Fibroblast of lung (primary cell): ENCODE measurements around the gene UTP4. TPM values are rescaled to one million over a fixed set of nuclear protein-coding genes. Genes with fewer than 3 reads are reported as not detected.
A peak's percentile ranks its signal among the peaks of the same experiment; 100 is the strongest.

Experiments
- DNase-seq, 2 donors: peaks; one replicate each; pipeline versions ENCODE4 v3.0.0 to v3.0.0-alpha.2; 2010; ENCODE audit warnings: low read depth in 2 of 2
- H2AFZ ChIP-seq: 2 replicates; pipeline ENCODE4 v1.5.1; 2012; ENCODE audit warnings: low read length, control low read depth, inconsistent platforms
- H3K27ac ChIP-seq: 2 replicates; pipeline ENCODE4 v1.5.1; 2011; ENCODE audit warnings: low read length, control low read depth; ENCODE audit not compliant: insufficient read depth
- H3K27me3 ChIP-seq: 2 replicates; pipeline ENCODE4 v1.5.1; 2011; ENCODE audit warnings: mild to moderate bottlenecking, low read length; ENCODE audit not compliant: control insufficient read depth, insufficient read depth
- H3K36me3 ChIP-seq: 2 replicates; pipeline ENCODE4 v1.5.1; 2011; ENCODE audit warnings: low read length; ENCODE audit not compliant: control insufficient read depth, insufficient read depth
- H3K4me1 ChIP-seq: 2 replicates; pipeline ENCODE4 v1.5.1; 2011; ENCODE audit warnings: low read length; ENCODE audit not compliant: control insufficient read depth, insufficient read depth; ENCODE audit errors: extremely low read depth
- H3K4me2 ChIP-seq: 2 replicates; pipeline ENCODE4 v1.5.1; 2011; ENCODE audit warnings: low read length, control low read depth; ENCODE audit not compliant: insufficient read depth; ENCODE audit errors: extremely low read depth
- H3K4me3 ChIP-seq, 4 experiments: fragments of 200-600 bp in 1 of 4; sonication (generic) in 1 of 4; replicated peaks in 1 of 4; 2 replicates each; pipeline ENCODE4 v1.5.1; 2011 to 2016; ENCODE audit warnings: low read length in 4 of 4, low read depth in 3 of 4, mild to moderate bottlenecking in 3 of 4, control low read depth in 2 of 4, inconsistent platforms in 1 of 4, mixed read lengths in 1 of 4; ENCODE audit not compliant: insufficient read depth in 1 of 4; ENCODE audit errors: control extremely low read depth in 1 of 4
- H3K79me2 ChIP-seq: 2 replicates; pipeline ENCODE4 v1.5.1; 2012; ENCODE audit warnings: mild to moderate bottlenecking, low read length, inconsistent platforms; ENCODE audit not compliant: control insufficient read depth, insufficient read depth
- H3K9ac ChIP-seq: 2 replicates; pipeline ENCODE4 v1.5.1; 2011; ENCODE audit warnings: mild to moderate bottlenecking, low read length, control low read depth; ENCODE audit not compliant: insufficient read depth
- H3K9me3 ChIP-seq: 2 replicates; pipeline ENCODE4 v1.5.1; 2012; ENCODE audit warnings: low read depth, low read length; ENCODE audit not compliant: control insufficient read depth, insufficient read depth
- H4K20me1 ChIP-seq: 2 replicates; pipeline ENCODE4 v1.5.1; 2011; ENCODE audit warnings: low read length; ENCODE audit not compliant: control insufficient read depth, insufficient read depth; ENCODE audit errors: extremely low read depth
- EZH2 ChIP-seq: IDR thresholded peaks from 2 replicates; pipeline ENCODE4 v1.5.1; 2012; ENCODE audit warnings: low read length, control low read depth, mild to moderate bottlenecking; ENCODE audit errors: missing control alignments
- polyA plus RNA-seq, 2 donors: library from polyadenylated mRNA; depleted of rRNA in 1 of 2; stranded (reverse) in 1 of 2; unstranded in 1 of 2; fragments of >200 nt; gene quantifications; 2 replicates each; pipeline ENCODE4 v1.2.1, GENCODE V29; 2011 to 2012; ENCODE audit warnings: missing spikeins in 1 of 2
- total RNA-seq: library from RNA; depleted of rRNA; stranded (reverse); fragments of >200 nt; gene quantifications from 2 replicates; pipeline ENCODE4 v1.2.1, GENCODE V29; 2014
- TF ChIP-seq, protein P1 (sequence below), 2 donors: IDR thresholded peaks in 1 of 2; conservative IDR thresholded peaks in 1 of 2; 1 replicate in 1 of 2; 2 replicates in 1 of 2; pipeline ENCODE4 v1.5.1; 2011 to 2012; ENCODE audit warnings: low read length in 2 of 2, control low read depth in 1 of 2, inconsistent platforms in 1 of 2, low read depth in 1 of 2, mild to moderate bottlenecking in 1 of 2

The UTP4 gene
- total and polyA plus RNA-seq, 2 donors (not counting 1 experiment from before 2014, with no cell fraction given) = 14.4 to 56.5 TPM

DNA sequence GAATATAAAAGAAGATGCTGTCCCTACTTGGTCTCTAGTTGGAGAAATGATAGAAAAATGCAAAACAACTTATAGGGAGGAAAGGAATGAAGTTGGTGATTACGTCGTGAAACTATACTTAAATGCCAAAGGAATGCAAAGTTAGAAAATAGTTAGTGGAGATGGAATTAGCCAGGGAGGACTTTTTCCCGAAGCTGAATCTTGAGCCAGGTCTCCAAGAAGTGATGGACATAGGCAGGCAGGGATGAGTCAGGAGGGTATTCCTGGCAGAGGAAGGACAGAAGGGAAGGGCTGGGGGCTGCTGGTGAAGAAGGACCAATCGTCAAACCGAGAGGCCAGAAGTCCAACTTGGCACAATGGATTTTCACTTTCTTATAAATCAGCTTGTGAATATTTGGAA, 56.3 kb downstream of the UTP4 start:
- H3K79me2 ChIP-seq = peaks cover 58% of the 10 kb centered on the region
- peaks cover 17% of the 10 kb centered on the region for H3K4me1 ChIP-seq
- TF ChIP-seq, protein P1, sequence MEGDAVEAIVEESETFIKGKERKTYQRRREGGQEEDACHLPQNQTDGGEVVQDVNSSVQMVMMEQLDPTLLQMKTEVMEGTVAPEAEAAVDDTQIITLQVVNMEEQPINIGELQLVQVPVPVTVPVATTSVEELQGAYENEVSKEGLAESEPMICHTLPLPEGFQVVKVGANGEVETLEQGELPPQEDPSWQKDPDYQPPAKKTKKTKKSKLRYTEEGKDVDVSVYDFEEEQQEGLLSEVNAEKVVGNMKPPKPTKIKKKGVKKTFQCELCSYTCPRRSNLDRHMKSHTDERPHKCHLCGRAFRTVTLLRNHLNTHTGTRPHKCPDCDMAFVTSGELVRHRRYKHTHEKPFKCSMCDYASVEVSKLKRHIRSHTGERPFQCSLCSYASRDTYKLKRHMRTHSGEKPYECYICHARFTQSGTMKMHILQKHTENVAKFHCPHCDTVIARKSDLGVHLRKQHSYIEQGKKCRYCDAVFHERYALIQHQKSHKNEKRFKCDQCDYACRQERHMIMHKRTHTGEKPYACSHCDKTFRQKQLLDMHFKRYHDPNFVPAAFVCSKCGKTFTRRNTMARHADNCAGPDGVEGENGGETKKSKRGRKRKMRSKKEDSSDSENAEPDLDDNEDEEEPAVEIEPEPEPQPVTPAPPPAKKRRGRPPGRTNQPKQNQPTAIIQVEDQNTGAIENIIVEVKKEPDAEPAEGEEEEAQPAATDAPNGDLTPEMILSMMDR (conservative IDR thresholded peaks at IDR 0.05 in 1 of 2, IDR thresholded peaks at IDR 0.05 in 1 of 2; ENCODE audit: low read depth in 1 of 2, low read length in 2 of 2) = no peak
- TF ChIP-seq EZH2 = no peak
- H2AFZ ChIP-seq = no peak overlapping the region
- H3K9me3 ChIP-seq = no peaks in the 10 kb centered on the region
- H3K36me3 ChIP-seq = no peaks in the 10 kb centered on the region
- H4K20me1 ChIP-seq = no peaks in the 10 kb centered on the region
- peak overlapping the region; percentile 64 for H3K27ac ChIP-seq
- peak overlapping the region; percentile 84 for H3K4me2 ChIP-seq
- no peaks in the 10 kb centered on the region for H3K27me3 ChIP-seq
- peak in 1 of 2 donors; percentile 75 for DNase-seq
- peak overlapping the region; percentile 76 to 91 (median 80) for H3K4me3 ChIP-seq
- peak overlapping the region; percentile 9 for H3K9ac ChIP-seq

DNA sequence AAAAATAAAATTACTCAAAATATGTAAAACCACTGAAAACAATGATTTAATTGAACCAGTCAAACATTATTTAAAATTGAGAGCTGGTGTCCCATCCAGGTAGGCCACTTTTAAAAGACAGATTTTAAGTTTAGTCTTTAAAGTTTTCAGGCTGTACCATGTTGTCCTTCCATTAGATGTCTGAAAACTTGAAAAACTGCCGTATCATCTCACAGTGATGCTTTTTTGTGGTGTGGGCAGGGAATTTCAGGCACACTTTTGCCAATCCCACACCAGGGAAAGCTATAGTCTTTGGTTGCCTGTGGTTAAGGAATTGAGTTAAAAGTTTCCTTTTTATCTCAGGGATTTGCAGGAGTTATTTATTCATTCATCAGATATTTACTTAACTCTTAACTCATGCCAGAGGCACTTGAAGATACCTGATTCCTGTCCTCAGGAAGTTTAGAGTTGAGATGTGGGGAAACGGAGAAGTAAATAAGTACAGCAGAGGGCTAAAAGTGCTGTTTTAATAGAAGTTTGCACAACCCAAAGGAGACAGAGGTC, 57.7 kb downstream of the UTP4 start:
- DNase-seq = peak in 1 of 2 donors; percentile 66
- H4K20me1 ChIP-seq = no peaks in the 10 kb centered on the region
- H3K9me3 ChIP-seq = no peaks in the 10 kb centered on the region
- TF ChIP-seq, protein P1 (conservative IDR thresholded peaks at IDR 0.05 in 1 of 2, IDR thresholded peaks at IDR 0.05 in 1 of 2; ENCODE audit: low read depth in 1 of 2, low read length in 2 of 2) = no peak
- no peak for TF ChIP-seq EZH2
- peak overlapping the region; percentile 63 for H3K4me2 ChIP-seq
- H3K79me2 ChIP-seq = peaks cover 71% of the 10 kb centered on the region
- H3K4me1 ChIP-seq = peaks cover 15% of the 10 kb centered on the region
- no peaks in the 10 kb centered on the region for H3K36me3 ChIP-seq
- H3K4me3 ChIP-seq = peak overlapping the region in 2 of 4 experiments; percentile 21 to 85
- no peak overlapping the region for H3K27ac ChIP-seq
- H2AFZ ChIP-seq = no peak overlapping the region
- H3K9ac ChIP-seq = no peak overlapping the region
- H3K27me3 ChIP-seq = no peaks in the 10 kb centered on the region

DNA sequence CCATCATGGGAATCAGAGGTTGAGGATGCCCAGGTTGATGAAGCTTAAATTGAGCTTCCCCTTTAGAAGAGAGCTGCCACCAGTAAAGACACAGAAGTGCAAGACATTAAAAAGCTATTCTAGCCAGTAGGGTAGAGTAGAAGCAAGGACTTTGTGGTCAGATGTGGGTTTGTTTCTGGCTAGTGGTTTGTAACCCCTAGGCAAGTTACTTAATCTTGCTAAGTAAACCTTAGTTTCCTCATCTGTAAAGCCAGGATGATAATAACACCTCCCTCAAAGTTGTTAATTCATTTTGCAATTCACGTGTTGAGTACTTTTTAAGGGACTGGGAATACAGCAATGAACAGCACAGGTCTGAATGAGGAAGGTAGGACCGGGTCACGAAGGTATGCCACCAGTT, 58.1 kb downstream of the UTP4 start:
- peaks cover 15% of the 10 kb centered on the region for H3K4me1 ChIP-seq
- no peak overlapping the region for H3K9ac ChIP-seq
- H3K4me2 ChIP-seq = peak overlapping the region; percentile 29
- no peak overlapping the region for H2AFZ ChIP-seq
- H3K79me2 ChIP-seq = peaks cover 76% of the 10 kb centered on the region
- no peaks in the 10 kb centered on the region for H3K9me3 ChIP-seq
- no peaks in the 10 kb centered on the region for H3K36me3 ChIP-seq
- no peaks in the 10 kb centered on the region for H3K27me3 ChIP-seq
- peak overlapping the region in 2 of 4 experiments; percentile 21 to 85 for H3K4me3 ChIP-seq
- TF ChIP-seq EZH2 = no peak
- TF ChIP-seq, protein P1 (conservative IDR thresholded peaks at IDR 0.05 in 1 of 2, IDR thresholded peaks at IDR 0.05 in 1 of 2; ENCODE audit: low read depth in 1 of 2, low read length in 2 of 2) = no peak
- no peak overlapping the region for H3K27ac ChIP-seq
- no peak for DNase-seq
- H4K20me1 ChIP-seq = no peaks in the 10 kb centered on the region
